HUES64 (cell line): ENCODE data around the gene RANBP3. TPM values are rescaled to one million over a fixed set of nuclear protein-coding genes. Genes with fewer than 3 reads are reported as not detected.
A peak's percentile ranks its signal among the peaks of the same experiment; 100 is the strongest.
"Not testable (repeated sequence)": the region's sequence is repeated elsewhere in the genome, so short reads cannot be mapped to it uniquely, and the experiment has no call there.

Experiments
- H3K27ac ChIP-seq: 2 replicates; pipeline ENCODE4 v1.7.0; 2013; ENCODE audit warnings: low read depth, low read length, inconsistent platforms
- H3K27me3 ChIP-seq: 2 replicates; pipeline ENCODE4 v1.6.1; 2013; ENCODE audit warnings: mild to moderate bottlenecking, low read length; ENCODE audit not compliant: insufficient read depth
- H3K36me3 ChIP-seq: 2 replicates; pipeline ENCODE4 v1.6.1; 2013; ENCODE audit warnings: mild to moderate bottlenecking, low read length; ENCODE audit not compliant: insufficient read depth
- H3K4me1 ChIP-seq: 2 replicates; pipeline ENCODE4 v1.6.1; 2013; ENCODE audit warnings: mild to moderate bottlenecking, low read length, moderate library complexity; ENCODE audit not compliant: insufficient read depth
- H3K4me3 ChIP-seq: 2 replicates; pipeline ENCODE4 v1.5.1; 2013; ENCODE audit warnings: mild to moderate bottlenecking, low read length, moderate library complexity
- H3K9ac ChIP-seq: 2 replicates; pipeline ENCODE4 v1.6.1; 2013; ENCODE audit warnings: mild to moderate bottlenecking, low read depth, low read length
- H3K9me3 ChIP-seq: 2 replicates; pipeline ENCODE4 v1.6.1; 2013; ENCODE audit warnings: low read depth, low read length; ENCODE audit not compliant: insufficient read depth
- WGBS: fragments of 150-250, 120-280 bp; methylation state at CpG from one replicate; pipeline ENCODE4 v1.1.7; 2013; ENCODE audit warnings: missing lambda C conversion rate; 5-methylcytosine and 5-hydroxymethylcytosine counted together
- polyA plus RNA-seq, 2 experiments: library from polyadenylated mRNA; stranded (reverse); fragments of 50-300 nt; gene quantifications; one replicate each; pipeline ENCODE4 v1.2.3, GENCODE V29; 2013

RANBP3 gene
- polyA plus RNA-seq (2013, experiment 1 of 2), result 57.2 TPM
- polyA plus RNA-seq (2013, experiment 2 of 2), result 66.4 TPM

GRCh38 chr19:5977785-5978605 lies at the start of gene RANBP3:
RANBP3 (minus strand) TSS chr19:5978140; CDS start chr19:5978082, 58 bp downstream.
- Histone ChIP-seq H3K9ac (peak within 1 kb of the TSS; percentile 92), H3K9me3 (no peaks in the 10 kb centered on the region), H3K36me3 (peaks cover 24% of the 10 kb centered on the region), H3K4me3 (peak within 1 kb of the TSS; percentile 84), H3K4me1 (peaks cover 5% of the 10 kb centered on the region), H3K27me3 (no peaks in the 10 kb centered on the region), H3K27ac (peak within 1 kb of the TSS; percentile 83)
- under 1% methylated on average over 88 of the region's 88 CpGs for WGBS

GRCh38 chr19:6026390-6027227 lies 48.7 kb upstream of the RANBP3 start:
- Histone ChIP-seq H3K9ac (no peak overlapping the region), H3K9me3 (no peaks in the 10 kb centered on the region), H3K4me1 (no peaks in the 10 kb centered on the region), H3K4me3 (no peak overlapping the region), H3K36me3 (no peaks in the 10 kb centered on the region), H3K27me3 (no peaks in the 10 kb centered on the region), H3K27ac (no peak overlapping the region)
- 94% methylated on average over 30 of the region's 30 CpGs for WGBS

- not testable (repeated sequence) for H3K36me3 ChIP-seq, H3K4me1 ChIP-seq, H3K9ac ChIP-seq, H3K27me3 ChIP-seq, H3K4me3 ChIP-seq, H3K9me3 ChIP-seq, H3K27ac ChIP-seq
- 95% methylated on average over 26 of the region's 27 CpGs for WGBS
Observed at GRCh38 chr19:6024756-6025155, 46.8 kb upstream of the RANBP3 start.

- WGBS, result 90% methylated on average over 12 of the region's 12 CpGs
- H3K27ac ChIP-seq, result no peak overlapping the region
Observed at GRCh38 chr19:6023936-6024335, 46.0 kb upstream of the RANBP3 start.

GRCh38 chr19:6023085-6023682 lies 45.2 kb upstream of the RANBP3 start:
- Histone ChIP-seq H3K27ac (no peak overlapping the region), H3K4me3 (no peak overlapping the region), H3K36me3 (no peaks in the 10 kb centered on the region), H3K27me3 (no peaks in the 10 kb centered on the region), H3K9ac (no peak overlapping the region), H3K4me1 (no peaks in the 10 kb centered on the region), H3K9me3 (no peaks in the 10 kb centered on the region)
- 85% methylated on average over 21 of the region's 21 CpGs for WGBS

More at GRCh38 chr19:6023936-6024335, 46.0 kb upstream of the RANBP3 start:
- H3K4me1 ChIP-seq, result no peaks in the 10 kb centered on the region
- H3K9ac ChIP-seq, result no peak overlapping the region
- H3K9me3 ChIP-seq, result no peaks in the 10 kb centered on the region
- H3K4me3 ChIP-seq, result no peak overlapping the region
- no peaks in the 10 kb centered on the region for H3K36me3 ChIP-seq
- no peaks in the 10 kb centered on the region for H3K27me3 ChIP-seq

- H3K9ac ChIP-seq, result no peak overlapping the region
- 60% methylated on average over 16 of the region's 16 CpGs for WGBS
- H3K9me3 ChIP-seq, result no peaks in the 10 kb centered on the region
- no peaks in the 10 kb centered on the region for H3K36me3 ChIP-seq
- H3K27me3 ChIP-seq, result no peaks in the 10 kb centered on the region
- H3K27ac ChIP-seq, result no peak overlapping the region
- H3K4me3 ChIP-seq, result no peak overlapping the region
- H3K4me1 ChIP-seq, result no peaks in the 10 kb centered on the region
Observed at GRCh38 chr19:6022570-6023064, 44.7 kb upstream of the RANBP3 start.

- H3K36me3 ChIP-seq, result no peaks in the 10 kb centered on the region
- H3K27me3 ChIP-seq, result no peaks in the 10 kb centered on the region
- H3K9ac ChIP-seq, result no peak overlapping the region
- H3K9me3 ChIP-seq, result no peaks in the 10 kb centered on the region
- no peaks in the 10 kb centered on the region for H3K4me1 ChIP-seq
- 46% methylated on average over 29 of the region's 29 CpGs for WGBS
- H3K27ac ChIP-seq, result no peak overlapping the region
- no peak overlapping the region for H3K4me3 ChIP-seq
Observed at GRCh38 chr19:6021878-6022569, 44.1 kb upstream of the RANBP3 start.

GRCh38 chr19:6020972-6021805 lies 43.2 kb upstream of the RANBP3 start:
- Histone ChIP-seq H3K27me3 (no peaks in the 10 kb centered on the region), H3K4me3 (no peak overlapping the region), H3K36me3 (no peaks in the 10 kb centered on the region), H3K9me3 (no peaks in the 10 kb centered on the region), H3K9ac (no peak overlapping the region), H3K4me1 (no peaks in the 10 kb centered on the region), H3K27ac (no peak overlapping the region)
- 91% methylated on average over 22 of the region's 22 CpGs for WGBS

- H3K27ac ChIP-seq, result no peak overlapping the region
- WGBS, result 93% methylated on average over 20 of the region's 20 CpGs
- no peaks in the 10 kb centered on the region for H3K36me3 ChIP-seq
- H3K4me1 ChIP-seq, result no peaks in the 10 kb centered on the region
- no peaks in the 10 kb centered on the region for H3K9me3 ChIP-seq
- no peaks in the 10 kb centered on the region for H3K27me3 ChIP-seq
- H3K4me3 ChIP-seq, result no peak overlapping the region
- H3K9ac ChIP-seq, result no peak overlapping the region
Observed at GRCh38 chr19:6020166-6020882, 42.4 kb upstream of the RANBP3 start.
